Measurements from ENCODE around the gene PDLIM7. TPM values are rescaled to one million over a fixed set of nuclear protein-coding genes. Genes with fewer than 3 reads are reported as not detected.
"Not testable (repeated sequence)": the region's sequence is repeated elsewhere in the genome, so short reads cannot be mapped to it uniquely, and the experiment has no call there.

Gene PDLIM7
- total RNA-seq, 1 donor from 2014 or later: 144 TPM

DNA sequence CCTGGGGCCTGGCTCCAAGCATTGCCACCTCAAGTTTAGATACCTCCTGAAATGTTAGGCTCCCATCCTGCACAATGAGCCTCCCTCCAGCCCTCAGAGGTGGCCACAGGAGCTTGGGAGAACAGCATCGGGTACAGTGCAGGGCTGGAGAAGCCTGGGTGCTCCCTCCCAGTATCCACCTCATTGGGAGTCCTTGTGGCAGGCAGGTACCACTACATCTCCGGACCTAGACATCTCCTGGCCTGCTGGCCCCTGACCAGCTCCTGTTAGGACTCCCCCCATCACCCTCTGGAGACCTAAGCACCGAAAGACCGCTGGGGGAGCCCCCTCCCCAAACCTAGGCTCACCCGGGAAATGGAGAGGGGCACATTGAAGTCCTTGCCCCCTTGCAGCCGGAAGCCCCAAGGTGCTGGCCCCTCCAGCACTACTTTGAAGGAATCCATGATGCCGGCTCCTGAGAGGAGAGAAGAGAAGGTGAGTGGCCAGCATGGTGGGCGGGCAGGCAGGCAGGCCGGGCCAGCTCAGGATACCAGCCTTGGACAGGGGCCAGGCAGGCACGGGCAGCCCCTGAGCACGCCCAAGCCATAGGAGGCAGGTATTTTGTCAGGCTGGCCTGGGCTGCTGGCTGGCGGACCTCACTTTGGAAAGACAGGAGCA, 1.2 kb downstream of the PDLIM7 start:
- ATAC-seq: no peak
- intact Hi-C loops (cut with DNase I): no loop called here

DNA sequence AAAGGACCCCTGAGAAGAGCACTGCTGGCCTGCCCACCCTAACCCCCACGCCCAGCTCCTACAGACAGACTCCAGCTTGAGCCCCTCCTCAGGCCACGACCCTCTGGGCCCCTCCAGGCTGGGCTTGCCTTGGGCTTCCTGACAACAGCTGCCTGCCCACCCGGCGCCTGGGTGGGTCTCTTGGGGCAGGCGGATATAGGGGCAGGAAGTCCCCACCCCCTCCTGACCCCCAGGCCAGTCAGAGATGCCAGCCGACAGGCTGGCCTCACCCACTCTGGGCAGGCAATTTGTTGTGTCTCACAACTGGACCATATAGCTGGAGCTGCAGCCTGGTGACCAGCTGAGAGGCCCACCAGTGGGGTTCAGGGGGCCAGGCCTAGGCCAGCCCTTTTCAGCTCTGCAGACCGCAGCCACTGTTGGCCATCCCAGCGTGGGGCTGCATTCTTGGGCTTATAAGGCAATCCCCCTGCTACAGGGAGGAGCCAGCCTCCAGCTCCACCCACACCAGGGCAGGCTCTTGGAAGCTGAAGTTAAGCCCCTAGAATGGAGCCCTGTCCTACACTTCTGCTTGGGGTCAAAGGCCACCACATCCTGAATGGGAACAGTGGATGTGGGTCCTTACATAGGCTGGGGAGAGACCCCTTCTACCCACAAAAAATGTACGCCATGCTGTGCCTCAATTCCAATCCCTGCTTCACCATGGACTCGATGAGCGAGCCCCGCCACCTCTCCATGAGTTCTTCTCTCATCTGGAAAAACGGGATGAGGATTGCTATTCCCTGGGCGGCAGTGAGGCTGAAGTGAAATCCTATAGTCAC, 2.0 kb downstream of the PDLIM7 start:
- DNase-seq (ENCODE audit: low spot score): peak; percentile 84
- peak; percentile 52 for ATAC-seq
- intact Hi-C loops (cut with DNase I): no loop called here

More for the DNA sequence above, 1.2 kb downstream of the PDLIM7 start:
- no peak for DNase-seq (ENCODE audit: low spot score)

DNA sequence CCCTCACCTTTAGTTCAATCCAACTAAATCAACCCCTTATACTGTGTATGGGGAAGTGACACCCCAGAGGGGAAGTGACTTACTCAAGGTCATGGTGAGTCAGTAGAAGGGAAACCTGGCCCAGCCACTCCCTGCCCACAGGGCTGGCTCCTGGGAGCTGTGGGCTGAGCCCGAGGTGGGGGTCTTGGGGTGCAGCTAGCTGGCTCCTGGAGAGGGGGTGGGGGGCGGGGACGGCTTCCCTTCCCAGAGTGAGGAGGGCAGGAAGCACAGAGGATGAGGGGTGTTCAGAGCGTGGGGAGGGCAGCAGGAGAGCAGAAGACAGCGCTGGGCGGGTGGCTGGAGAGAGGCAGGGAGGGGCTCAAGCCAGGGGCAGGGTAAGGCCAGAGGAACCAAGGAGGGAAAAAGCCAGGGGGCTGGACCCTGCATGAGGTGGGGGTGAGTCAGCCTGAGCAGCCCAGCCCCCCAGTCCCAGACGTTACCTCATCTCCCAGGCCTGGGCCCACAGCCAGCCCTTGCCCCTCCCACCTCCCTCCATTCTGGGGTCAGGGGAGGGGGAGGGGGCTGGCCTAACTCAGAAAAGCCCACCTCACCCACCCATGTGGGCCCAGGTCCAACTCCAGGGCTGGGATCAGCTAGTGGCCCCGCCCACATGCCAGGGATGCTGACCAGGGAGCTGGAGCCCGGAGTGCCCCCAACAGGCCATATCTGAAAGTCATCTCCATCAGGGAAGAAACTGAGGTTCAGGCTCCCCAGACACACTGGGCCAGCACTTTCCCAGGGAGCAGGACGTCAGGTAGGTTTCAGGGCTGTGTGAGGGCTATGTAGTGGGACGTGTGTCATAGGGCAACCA, 2.8 kb downstream of the PDLIM7 start:
- intact Hi-C loops (cut with DNase I): no loop called here
- peak; percentile 85 for DNase-seq (ENCODE audit: low spot score)
- peak; percentile 6 for ATAC-seq

DNA sequence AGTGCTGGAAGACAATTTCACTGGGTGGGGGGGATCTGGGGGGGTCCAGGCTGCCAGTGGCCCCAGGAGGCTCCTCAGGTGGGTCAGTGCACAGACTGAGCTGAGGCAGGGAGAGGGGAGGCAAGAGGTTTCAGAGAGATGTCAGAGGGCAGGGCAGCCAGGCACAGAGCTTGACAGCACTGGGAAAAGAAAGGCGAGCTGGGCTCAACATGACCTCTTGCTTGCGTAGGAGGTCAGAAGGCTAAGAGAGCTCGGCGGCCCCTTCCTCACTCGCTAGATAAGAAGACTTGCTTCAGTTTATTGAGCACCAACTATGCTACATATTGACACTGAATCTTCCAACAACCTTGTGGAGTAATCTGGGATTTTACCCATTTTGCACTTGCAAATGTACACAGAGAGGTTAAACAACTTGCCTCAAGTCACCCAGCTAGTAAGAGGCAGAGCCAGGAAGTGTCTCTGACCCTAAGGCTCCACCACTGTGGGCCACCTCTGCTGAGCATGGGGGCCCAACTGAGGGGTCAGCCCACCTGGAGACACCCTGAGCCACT, 3.5 kb downstream of the PDLIM7 start:
- ATAC-seq (no peak), DNase-seq (ENCODE audit: low spot score) (no peak)
- intact Hi-C loops (cut with DNase I): no loop called here

DNA sequence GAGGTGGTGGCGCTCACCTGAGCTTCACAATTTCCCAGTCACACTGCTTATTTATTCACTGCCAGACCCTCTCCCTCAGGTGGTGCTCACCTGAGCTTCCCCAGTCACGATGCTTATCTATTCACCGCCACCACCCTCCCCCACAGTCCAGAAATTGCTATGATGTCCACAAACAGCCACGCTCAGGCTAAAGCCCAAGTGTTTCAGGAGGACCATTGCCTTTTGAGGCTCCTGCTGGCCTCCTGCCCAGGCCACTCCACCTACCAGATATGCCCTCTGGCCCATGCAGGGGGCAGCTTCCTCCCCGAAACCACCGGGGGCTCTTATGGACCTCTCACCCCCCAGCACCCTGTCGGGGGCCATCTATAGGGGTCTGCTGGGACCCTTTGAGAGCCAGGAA, 4.6 kb downstream of the PDLIM7 start:
- no peak for ATAC-seq
- no peak for DNase-seq (ENCODE audit: low spot score)
- intact Hi-C loops (cut with DNase I): no loop called here

DNA sequence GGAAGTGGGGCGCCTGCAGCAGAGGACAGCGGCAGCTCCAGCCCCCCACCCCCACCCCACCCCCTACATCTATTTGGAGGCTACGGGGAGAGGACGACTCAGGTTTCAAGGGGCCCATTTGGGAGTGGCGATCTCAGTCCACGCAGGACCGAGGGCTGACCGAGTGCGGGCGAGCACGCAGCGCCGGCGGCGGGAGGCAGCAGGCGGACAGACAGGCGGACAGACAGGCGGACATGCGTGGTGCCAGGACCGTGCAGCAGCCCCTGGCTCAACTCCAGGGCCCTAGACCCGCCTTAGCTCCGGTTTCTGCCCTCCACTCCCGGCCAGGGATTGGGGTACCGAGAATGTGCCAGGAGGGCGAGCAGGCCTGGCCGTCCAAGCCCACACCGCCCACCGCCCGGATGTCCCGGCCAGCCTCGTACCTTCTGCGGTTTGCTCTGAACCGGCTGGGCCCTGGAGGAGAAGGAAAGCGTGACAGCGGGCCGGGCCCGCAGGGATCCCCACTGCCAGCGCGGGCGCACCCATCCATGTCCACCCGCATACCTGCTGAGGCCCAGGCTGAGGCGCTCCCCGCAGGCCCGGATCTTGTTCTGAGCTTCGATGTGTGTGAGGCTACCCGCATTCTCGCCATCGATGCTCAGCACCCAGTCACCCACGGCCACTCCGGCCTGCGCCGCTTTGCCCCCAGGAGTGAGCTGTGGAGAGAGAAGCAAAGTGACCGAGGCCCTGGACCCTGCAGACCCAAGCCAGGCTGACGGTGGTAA, 5.2 kb downstream of the PDLIM7 start:
- intact Hi-C loops (cut with DNase I): no loop called here
- ATAC-seq: no peak
- DNase-seq (ENCODE audit: low spot score): no peak

DNA sequence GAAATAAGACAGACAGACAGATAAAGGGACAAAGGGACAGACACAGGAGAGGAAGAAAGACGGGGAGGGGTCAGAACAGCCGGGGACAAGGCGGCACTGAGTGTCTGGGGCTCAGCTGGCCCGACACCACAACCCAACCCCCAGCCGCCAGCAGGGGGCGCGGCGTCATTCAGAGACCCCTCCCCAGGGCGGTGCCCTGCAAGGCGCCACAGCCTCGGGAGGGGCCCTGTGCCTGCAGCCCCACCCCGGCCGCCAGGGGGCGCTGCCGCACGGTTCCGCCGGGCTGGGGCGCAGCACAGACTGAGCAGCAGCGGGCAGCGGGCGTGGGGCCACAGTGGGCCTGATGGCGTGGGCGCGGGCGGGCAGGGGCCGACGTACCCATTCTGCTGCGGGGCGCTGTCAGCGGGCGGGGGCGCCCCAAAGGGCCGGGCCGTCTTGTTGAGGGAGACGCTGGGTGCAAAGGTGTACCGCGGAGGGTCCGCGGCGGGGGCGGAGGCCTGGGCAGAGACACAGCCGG, 5.9 kb downstream of the PDLIM7 start:
- ATAC-seq (no peak), DNase-seq (ENCODE audit: low spot score) (no peak)
- intact Hi-C loops (cut with DNase I): no loop called here

DNA sequence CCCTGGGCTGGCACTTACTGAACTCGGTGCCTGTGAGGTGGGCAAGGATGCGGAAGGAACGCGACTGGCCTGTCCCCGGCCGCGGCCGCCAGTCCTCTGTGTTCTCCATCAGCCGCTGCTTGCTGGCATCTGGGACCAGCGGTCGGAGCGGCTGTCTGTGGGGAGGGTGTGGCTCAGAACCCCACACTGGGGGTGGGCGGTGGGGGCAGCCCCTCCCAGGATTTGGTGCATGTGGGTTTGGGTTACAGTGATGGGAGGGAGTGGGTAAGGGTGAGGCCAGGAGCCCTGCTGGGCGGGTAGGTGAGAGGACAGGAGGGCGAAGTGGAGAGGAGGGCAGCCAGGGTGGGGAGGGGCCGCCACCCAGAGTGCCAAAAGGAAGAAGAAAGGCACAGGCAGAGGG, 6.4 kb downstream of the PDLIM7 start:
- ATAC-seq (no peak), DNase-seq (ENCODE audit: low spot score) (no peak)
- intact Hi-C loops (cut with DNase I): no loop called here

DNA sequence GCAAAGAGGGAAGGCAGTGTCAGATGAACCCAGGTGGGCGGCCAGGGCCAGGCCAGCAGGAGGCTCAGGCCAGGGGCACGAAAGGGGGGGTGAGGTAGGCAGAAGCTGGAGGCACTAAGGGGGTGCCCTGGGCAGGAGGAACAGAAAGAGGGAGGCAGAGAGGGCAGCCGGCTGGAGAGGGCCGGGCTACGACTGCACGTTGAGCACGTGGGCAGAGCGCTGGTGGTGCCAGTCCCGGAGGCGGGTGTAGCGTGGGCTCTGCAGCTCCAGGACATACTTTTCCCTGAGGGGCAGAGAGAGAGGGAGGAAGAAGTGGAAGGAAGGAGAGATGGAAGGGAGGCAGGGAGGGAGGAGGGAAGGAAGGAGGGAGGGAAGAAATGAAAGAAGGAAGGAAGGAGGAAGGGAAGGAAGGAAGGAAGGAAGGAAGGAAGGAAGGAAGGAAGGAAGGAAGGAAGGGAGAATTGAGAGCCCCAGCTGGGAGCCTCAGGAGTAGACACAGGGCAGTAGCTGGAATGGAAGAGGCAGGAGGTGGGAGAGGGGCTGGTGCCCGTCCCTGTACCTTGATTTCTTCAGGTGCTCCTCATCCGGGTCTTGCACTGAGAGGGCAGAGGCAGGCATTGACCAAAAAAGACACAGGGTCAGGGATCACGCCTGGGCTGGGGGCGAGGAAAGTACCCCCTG, 7.0 kb downstream of the PDLIM7 start:
- ATAC-seq: no peak
- intact Hi-C loops (cut with DNase I): no loop called here
- DNase-seq (ENCODE audit: low spot score): no peak

DNA sequence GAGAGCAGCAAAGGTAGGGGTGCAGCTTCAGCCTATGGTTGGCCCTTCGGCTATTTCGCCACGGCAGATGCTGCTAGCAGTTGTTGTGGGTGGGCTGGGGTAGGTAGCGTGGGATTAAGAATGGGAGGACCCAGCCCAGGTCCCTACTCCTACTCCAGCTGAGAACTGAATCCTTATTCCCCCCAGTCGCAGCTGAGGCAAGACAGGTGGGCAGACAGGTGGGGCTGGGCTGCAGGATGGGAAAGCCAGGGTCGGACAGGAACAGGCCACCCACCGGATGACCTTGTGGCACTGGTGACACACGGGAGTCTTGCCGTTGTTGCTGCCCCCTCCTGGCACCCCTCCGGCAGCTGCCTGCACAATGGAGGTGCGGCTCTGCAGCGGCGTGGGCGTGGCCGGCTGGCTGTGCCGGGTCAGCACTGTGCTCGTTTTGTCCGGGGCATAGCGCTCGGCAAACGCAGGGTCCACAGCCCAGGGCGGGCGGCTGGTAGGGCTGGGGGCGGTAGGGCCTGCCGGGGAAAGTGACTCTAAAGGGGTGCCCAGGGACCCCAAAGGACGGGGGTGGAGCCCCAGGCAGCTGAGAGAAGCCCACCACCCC, 8.2 kb downstream of the PDLIM7 start:
- intact Hi-C loops (cut with DNase I): no loop called here
- peak; percentile 12 for ATAC-seq
- DNase-seq (ENCODE audit: low spot score): no peak

DNA sequence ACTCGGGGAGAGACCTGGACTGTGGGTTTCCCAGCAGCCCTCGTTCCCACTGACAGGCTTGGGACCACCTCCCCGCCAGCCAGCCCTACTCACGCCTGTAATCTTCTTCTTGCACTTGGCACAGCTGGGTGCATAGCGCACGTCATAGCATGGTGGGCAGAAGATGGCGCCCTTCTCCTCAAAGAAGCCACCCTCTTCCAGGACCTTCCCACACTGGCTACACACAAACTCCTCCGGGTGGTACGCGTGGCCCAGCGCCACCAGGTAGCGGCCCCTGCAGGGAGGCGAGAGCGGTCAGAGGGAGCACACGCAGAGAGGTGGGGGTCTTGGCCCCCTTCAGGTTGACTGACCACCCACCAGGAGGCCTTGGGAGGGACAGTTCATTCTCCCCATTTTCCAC, 9.4 kb downstream of the PDLIM7 start:
- ATAC-seq: no peak
- DNase-seq (ENCODE audit: low spot score): no peak
- intact Hi-C loops (cut with DNase I): no loop called here

DNA sequence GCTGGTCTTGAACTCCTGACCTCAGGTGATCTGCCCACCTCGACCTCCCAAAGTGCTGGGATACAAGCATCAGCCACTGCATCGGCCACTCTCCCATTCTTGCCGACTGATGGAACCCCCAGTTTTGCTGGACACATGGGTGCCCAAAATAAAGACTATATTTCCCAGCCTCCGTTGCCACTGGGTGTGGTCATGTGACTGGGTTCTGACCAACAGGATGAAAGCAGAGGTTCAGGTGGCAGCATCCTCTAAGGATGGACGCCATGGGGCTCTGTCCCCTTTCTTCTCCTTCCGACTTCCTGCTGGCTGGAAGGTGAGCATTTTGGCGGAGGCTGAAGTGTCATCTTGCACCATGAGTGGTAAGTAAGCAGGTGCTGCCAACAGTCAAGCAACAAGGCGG, 10.3 kb downstream of the PDLIM7 start:
- intact Hi-C loops (cut with DNase I): no loop called here
- ATAC-seq (no peak), DNase-seq (ENCODE audit: low spot score) (no peak)

DNA sequence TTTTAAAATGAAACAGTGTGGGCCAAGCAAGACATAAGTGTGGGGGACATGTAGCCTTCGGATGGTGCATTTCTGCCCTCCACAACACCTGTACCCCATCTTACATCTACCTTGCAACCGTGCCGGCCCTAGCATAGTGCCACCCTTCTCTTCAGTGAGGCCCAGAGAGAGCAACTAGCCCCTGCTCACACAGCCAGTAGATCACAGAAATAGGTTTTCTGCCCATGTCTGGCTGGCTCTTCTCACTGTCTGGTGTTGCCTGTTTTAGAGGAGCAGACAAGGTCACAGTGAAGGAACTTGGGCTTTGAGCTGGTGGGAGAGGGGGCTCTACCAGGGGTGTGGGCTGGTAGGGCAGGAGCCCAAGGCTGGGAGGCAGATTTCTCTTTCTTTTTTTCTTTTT, 11.1 kb downstream of the PDLIM7 start:
- intact Hi-C loops (cut with DNase I): no loop called here
- ATAC-seq (no peak), DNase-seq (ENCODE audit: low spot score) (no peak)

DNA sequence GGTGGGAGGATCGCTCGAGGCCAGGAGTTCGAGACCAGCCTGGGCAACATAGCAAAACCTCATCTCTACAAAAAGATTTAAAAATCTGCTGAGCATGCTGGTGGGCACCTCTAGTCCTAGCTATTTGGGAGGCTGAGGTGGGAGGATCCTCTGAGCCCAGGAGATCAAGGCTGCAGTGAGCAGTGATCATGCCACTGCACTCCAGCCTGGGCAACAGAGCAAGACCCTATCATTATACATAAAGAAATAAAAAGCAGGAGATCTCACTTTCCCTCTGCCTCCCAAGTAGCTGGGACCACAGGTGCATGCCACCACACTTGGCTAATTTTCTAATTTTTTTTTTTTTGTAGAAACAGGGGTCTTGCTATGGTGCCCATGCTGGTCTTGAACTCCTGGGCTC, 11.7 kb downstream of the PDLIM7 start:
- DNase-seq (ENCODE audit: low spot score); intact Hi-C loops (cut with DNase I); ATAC-seq: not testable (repeated sequence)

DNA sequence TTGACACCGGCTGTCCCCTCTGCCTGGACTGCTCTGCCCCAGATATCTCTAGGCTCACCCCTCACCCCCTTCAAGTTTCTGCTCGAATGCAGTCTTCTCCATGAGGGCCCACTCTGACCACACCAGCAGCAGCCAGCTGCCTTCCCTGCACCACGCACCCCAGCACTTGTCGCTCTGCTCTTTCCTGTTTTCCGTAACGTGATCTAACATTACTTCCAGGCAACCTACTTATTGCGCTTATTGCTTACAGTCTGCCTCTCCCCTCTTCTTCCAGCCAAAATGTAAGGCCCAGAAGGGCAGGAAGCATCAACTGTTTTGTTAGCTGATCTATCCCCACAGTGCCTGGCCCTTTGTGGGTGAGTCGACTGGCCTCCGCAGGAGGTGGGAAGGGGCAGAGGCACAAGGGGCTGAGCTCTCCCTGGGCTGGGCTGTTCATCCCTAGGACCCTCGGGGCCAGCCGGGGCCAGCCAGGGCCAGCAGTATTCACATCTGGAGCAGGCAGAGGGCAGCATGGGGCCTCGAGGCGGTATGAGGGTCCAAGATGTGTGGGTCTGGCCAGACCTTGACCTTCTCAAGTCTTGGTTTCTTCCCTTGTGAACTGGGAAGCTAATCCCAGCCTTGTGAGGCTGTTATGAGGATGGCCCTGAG, 12.4 kb downstream of the PDLIM7 start:
- intact Hi-C loops (cut with DNase I): no loop called here
- ATAC-seq (no peak), DNase-seq (ENCODE audit: low spot score) (no peak)

DNA sequence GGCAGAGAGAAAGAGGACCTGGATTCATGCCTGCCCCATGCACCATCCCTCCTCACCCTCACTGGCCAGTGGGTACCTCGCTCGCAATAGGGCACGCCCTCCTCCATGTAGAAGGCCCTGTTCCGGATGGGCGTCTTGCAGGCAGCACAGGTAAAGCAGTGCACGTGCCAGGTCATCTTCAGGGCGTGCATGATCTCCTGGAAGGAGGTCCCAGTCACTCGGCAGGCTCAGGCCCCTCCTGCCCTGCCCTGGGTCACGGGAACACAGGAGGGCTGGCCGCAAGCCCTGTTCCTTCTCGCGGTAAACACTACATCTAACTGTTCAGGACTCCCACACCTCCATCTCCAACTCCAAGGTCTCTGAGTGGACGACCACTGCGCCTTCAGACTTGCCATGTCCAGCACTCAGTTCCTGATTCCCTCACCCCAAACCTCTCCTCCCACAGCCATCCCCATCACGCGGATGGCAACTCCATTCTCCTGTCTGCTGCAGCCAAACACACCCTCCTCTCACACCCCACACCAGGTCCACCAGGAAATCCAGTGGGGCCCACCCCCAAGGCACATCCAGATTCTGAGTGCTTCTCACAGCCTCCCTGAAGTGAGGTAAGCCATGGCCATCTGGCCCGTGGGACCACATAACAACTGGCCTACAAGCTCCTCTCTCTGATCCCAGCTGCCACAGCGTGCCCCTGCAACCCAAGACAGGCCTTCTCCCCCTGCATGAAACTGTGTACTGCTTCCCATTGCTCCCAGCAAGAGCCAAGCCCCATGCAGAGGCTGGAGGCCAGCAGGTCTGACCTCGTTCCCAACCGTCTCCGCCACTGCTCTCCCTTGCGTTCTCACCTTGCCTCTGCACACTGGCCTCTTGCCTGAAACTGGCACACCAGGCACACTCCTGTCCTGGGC, 13.2 kb downstream of the PDLIM7 start:
- DNase-seq (ENCODE audit: low spot score) (no peak), ATAC-seq (no peak)
- intact Hi-C loops (cut with DNase I): no loop called here
